Hepatocyte (in vitro differentiated cells): ENCODE results near the gene MFRP. TPM values are rescaled to one million over a fixed set of nuclear protein-coding genes. Genes with fewer than 3 reads are reported as not detected.

ENCODE experiments used
- DNase-seq: peaks from one replicate; pipeline ENCODE4 v3.0.0-alpha.2; 2016; ENCODE audit warnings: low spot score
- H2AFZ ChIP-seq: fragments of 200-600 bp; sonication (generic); 2 replicates; pipeline ENCODE4 v1.6.0; 2016; ENCODE audit warnings: antibody characterized with exemption, mild to moderate bottlenecking
- H3K27ac ChIP-seq: fragments of 200-600 bp; sonication (generic); 2 replicates; pipeline ENCODE4 v1.5.1; 2016; ENCODE audit warnings: mild to moderate bottlenecking
- H3K27me3 ChIP-seq: fragments of 200-600 bp; sonication (generic); 2 replicates; pipeline ENCODE4 v1.6.1; 2016
- H3K36me3 ChIP-seq: fragments of 200-600 bp; sonication (generic); replicated peaks from 2 replicates; pipeline ENCODE4 v1.5.1; 2016; ENCODE audit warnings: low read depth; ENCODE audit not compliant: insufficient read depth
- H3K4me1 ChIP-seq: fragments of 200-600 bp; sonication (generic); 2 replicates; pipeline ENCODE4 v1.5.1; 2016; ENCODE audit warnings: mild to moderate bottlenecking, moderate library complexity; ENCODE audit not compliant: insufficient read depth
- H3K4me2 ChIP-seq: fragments of 200-600 bp; sonication (generic); 2 replicates; pipeline ENCODE4 v1.6.0; 2016
- H3K4me3 ChIP-seq: fragments of 200-600 bp; sonication (generic); 2 replicates; pipeline ENCODE4 v1.5.1; 2016; ENCODE audit warnings: mild to moderate bottlenecking
- H3K79me2 ChIP-seq: fragments of 200-600 bp; sonication (generic); 2 replicates; pipeline ENCODE4 v1.6.0; 2017; ENCODE audit warnings: mild to moderate bottlenecking
- H3K9me2 ChIP-seq: fragments of 200-600 bp; sonication (generic); replicated peaks from 2 replicates; pipeline ENCODE4 v1.6.0; 2017; ENCODE audit warnings: mild to moderate bottlenecking; ENCODE audit not compliant: insufficient read depth
- H3K9me3 ChIP-seq: fragments of 200-600 bp; sonication (generic); 2 replicates; pipeline ENCODE4 v1.5.1; 2016; ENCODE audit warnings: low read depth, mild to moderate bottlenecking
- H4K20me1 ChIP-seq: fragments of 200-600 bp; sonication (generic); 2 replicates; pipeline ENCODE4 v1.6.0; 2016; ENCODE audit warnings: mild to moderate bottlenecking; ENCODE audit not compliant: insufficient read depth, poor library complexity, severe bottlenecking
- CTCF ChIP-seq: fragments of 200-600 bp; sonication (generic); IDR thresholded peaks from 2 replicates; pipeline ENCODE4 v1.5.1; 2016; ENCODE audit warnings: antibody characterized with exemption, mild to moderate bottlenecking; ENCODE audit not compliant: poor library complexity
- EZH2 ChIP-seq: fragments of 200-600 bp; sonication (generic); IDR thresholded peaks from 2 replicates; pipeline ENCODE4 v1.6.1; 2016; ENCODE audit warnings: antibody characterized with exemption, mild to moderate bottlenecking, borderline replicate concordance
- EZH2phosphoT487 ChIP-seq: fragments of 200-600 bp; sonication (generic); IDR thresholded peaks from one replicate; pipeline ENCODE4 v1.6.1; 2018; ENCODE audit warnings: antibody characterized with exemption, mild to moderate bottlenecking, low read depth, moderate library complexity; ENCODE audit not compliant: unreplicated experiment, severe bottlenecking
- WGBS: methylation state at CpG from one replicate; pipeline ENCODE4 v1.1.6; 2016; ENCODE audit warnings: low lambda C conversion rate; ENCODE audit errors: missing lambda C conversion rate; 5-methylcytosine and 5-hydroxymethylcytosine counted together
- polyA plus RNA-seq: library from polyadenylated mRNA; unstranded; fragments of >200 nt; fragmentation: Nextera tagmentation; extraction: Ambion mirVana; gene quantifications from 2 replicates; pipeline ENCODE4 v1.2.1, GENCODE V29; 2016
- total RNA-seq: library from RNA; depleted of rRNA; stranded (reverse); fragments of >200 nt; gene quantifications from 2 replicates; pipeline ENCODE4 v1.2.3, GENCODE V29; 2014

The MFRP gene
- total and polyA plus RNA-seq, 2 experiments from 2014 or later, result not detected

GRCh38 chr11:119309411-119309810 lies 37.1 kb downstream of the MFRP start:
- H4K20me1 ChIP-seq, result no peaks in the 10 kb centered on the region
- TF ChIP-seq CTCF (no peak), EZH2 (no peak), EZH2phosphoT487 (no peak)
- peaks cover 3% of the 10 kb centered on the region for H3K27me3 ChIP-seq
- no peaks in the 10 kb centered on the region for H3K79me2 ChIP-seq
- H3K4me2 ChIP-seq, result no peak overlapping the region
- H3K4me3 ChIP-seq, result no peak overlapping the region
- H2AFZ ChIP-seq, result no peak overlapping the region
- 91% methylated on average over 11 of the region's 11 CpGs for WGBS
- H3K9me3 ChIP-seq, result no peaks in the 10 kb centered on the region
- no peak overlapping the region for H3K27ac ChIP-seq
- H3K9me2 ChIP-seq, result no peaks in the 10 kb centered on the region
- no peaks in the 10 kb centered on the region for H3K36me3 ChIP-seq
- no peak for DNase-seq
- H3K4me1 ChIP-seq, result no peaks in the 10 kb centered on the region

GRCh38 chr11:119307974-119308373 lies 38.5 kb downstream of the MFRP start:
- no peaks in the 10 kb centered on the region for H4K20me1 ChIP-seq
- no peak overlapping the region for H3K4me2 ChIP-seq
- no peak overlapping the region for H3K27ac ChIP-seq
- no peaks in the 10 kb centered on the region for H3K9me2 ChIP-seq
- H3K4me1 ChIP-seq, result no peaks in the 10 kb centered on the region
- TF ChIP-seq EZH2phosphoT487 (no peak), EZH2 (no peak)
- H3K9me3 ChIP-seq, result no peaks in the 10 kb centered on the region
- DNase-seq, result no peak
- H3K36me3 ChIP-seq, result no peaks in the 10 kb centered on the region
- H3K27me3 ChIP-seq, result no peaks in the 10 kb centered on the region
- no peaks in the 10 kb centered on the region for H3K79me2 ChIP-seq
- no peak overlapping the region for H3K4me3 ChIP-seq
- H2AFZ ChIP-seq, result no peak overlapping the region
- WGBS, result 95% methylated on average over 5 of the region's 5 CpGs

GRCh38 chr11:119307219-119307618 lies 39.3 kb downstream of the MFRP start:
- 79% methylated on average over 1 of the region's 1 CpG for WGBS

GRCh38 chr11:119306373-119306890 lies 40.1 kb downstream of the MFRP start:
- Histone ChIP-seq H3K4me3 (no peak overlapping the region), H3K9me3 (no peaks in the 10 kb centered on the region), H3K4me1 (no peaks in the 10 kb centered on the region), H3K9me2 (no peaks in the 10 kb centered on the region), H3K4me2 (no peak overlapping the region), H4K20me1 (no peaks in the 10 kb centered on the region), H3K36me3 (no peaks in the 10 kb centered on the region), H3K27me3 (no peaks in the 10 kb centered on the region), H3K27ac (no peak overlapping the region), H2AFZ (no peak overlapping the region), H3K79me2 (no peaks in the 10 kb centered on the region)
- WGBS, result 83% methylated on average over 5 of the region's 5 CpGs
- DNase-seq, result no peak
- TF ChIP-seq CTCF, result no peak

More at GRCh38 chr11:119307219-119307618, 39.3 kb downstream of the MFRP start:
- H3K4me1 ChIP-seq, result no peaks in the 10 kb centered on the region
- H2AFZ ChIP-seq, result no peak overlapping the region
- H3K79me2 ChIP-seq, result no peaks in the 10 kb centered on the region
- TF ChIP-seq EZH2 (no peak), CTCF (no peak), EZH2phosphoT487 (no peak)
- H3K36me3 ChIP-seq, result no peaks in the 10 kb centered on the region
- H3K27ac ChIP-seq, result no peak overlapping the region
- no peaks in the 10 kb centered on the region for H3K27me3 ChIP-seq
- H3K4me2 ChIP-seq, result no peak overlapping the region
- H3K9me3 ChIP-seq, result no peaks in the 10 kb centered on the region
- no peaks in the 10 kb centered on the region for H4K20me1 ChIP-seq
- no peak overlapping the region for H3K4me3 ChIP-seq
- DNase-seq, result no peak
- no peaks in the 10 kb centered on the region for H3K9me2 ChIP-seq
